ACC112 (cell line): ENCODE data around the gene VPS33A.
A peak's percentile ranks its signal among the peaks of the same experiment; 100 is the strongest.

Experiments used
- H2AFZ ChIP-seq: fragments of 200-600 bp; sonication (generic); one replicate; pipeline ENCODE4 v1.6.0; 2017; ENCODE audit warnings: antibody characterized with exemption, low read length; ENCODE audit not compliant: unreplicated experiment
- H3K27ac ChIP-seq: fragments of 200-600 bp; sonication (generic); 2 replicates; pipeline ENCODE4 v1.5.1; 2014; ENCODE audit warnings: low read depth, mild to moderate bottlenecking, antibody characterized with exemption, low read length, moderate library complexity
- H3K27me3 ChIP-seq: fragments of 200-600 bp; sonication (generic); 2 replicates; pipeline ENCODE4 v1.6.1; 2014; ENCODE audit warnings: mild to moderate bottlenecking, antibody characterized with exemption, low read length, moderate library complexity, mixed read lengths; ENCODE audit not compliant: insufficient read depth
- H3K36me3 ChIP-seq: fragments of 200-600 bp; sonication (generic); 2 replicates; pipeline ENCODE4 v1.6.1; 2016; ENCODE audit warnings: mild to moderate bottlenecking, antibody characterized with exemption, low read length, moderate library complexity, mixed read lengths; ENCODE audit not compliant: insufficient read depth
- H3K4me1 ChIP-seq: fragments of 200-600 bp; sonication (generic); one replicate; pipeline ENCODE4 v1.6.1; 2016; ENCODE audit warnings: low read length, mixed read lengths; ENCODE audit not compliant: insufficient read depth, unreplicated experiment, control insufficient read depth
- H3K4me3 ChIP-seq: fragments of 200-600 bp; sonication (generic); 2 replicates; pipeline ENCODE4 v1.5.1; 2014; ENCODE audit warnings: mild to moderate bottlenecking, low read depth, low read length
- H3K79me2 ChIP-seq: fragments of 200-600 bp; sonication (generic); one replicate; pipeline ENCODE4 v1.6.0; 2016; ENCODE audit warnings: low read length; ENCODE audit not compliant: control insufficient read depth, unreplicated experiment, insufficient read depth

Gene VPS33A

GRCh38 chr12:122266230-122266901 lies at the start of gene VPS33A:
Gene VPS33A, minus strand, starts transcription at chr12:122266494. Its CDS starts 86 bp downstream, at chr12:122266408.
- Histone ChIP-seq H2AFZ (peak within 1 kb of the TSS; percentile 68), H3K27ac (peak within 1 kb of the TSS; percentile 80), H3K79me2 (peaks cover 8% of the 10 kb centered on the region), H3K4me1 (no peaks in the 10 kb centered on the region), H3K36me3 (0 out of 2 replicates have a peak, but pooled peaks cover under 1% of the 10 kb centered on the region), H3K4me3 (peak within 1 kb of the TSS; percentile 93), H3K27me3 (no peaks in the 10 kb centered on the region)

DNA sequence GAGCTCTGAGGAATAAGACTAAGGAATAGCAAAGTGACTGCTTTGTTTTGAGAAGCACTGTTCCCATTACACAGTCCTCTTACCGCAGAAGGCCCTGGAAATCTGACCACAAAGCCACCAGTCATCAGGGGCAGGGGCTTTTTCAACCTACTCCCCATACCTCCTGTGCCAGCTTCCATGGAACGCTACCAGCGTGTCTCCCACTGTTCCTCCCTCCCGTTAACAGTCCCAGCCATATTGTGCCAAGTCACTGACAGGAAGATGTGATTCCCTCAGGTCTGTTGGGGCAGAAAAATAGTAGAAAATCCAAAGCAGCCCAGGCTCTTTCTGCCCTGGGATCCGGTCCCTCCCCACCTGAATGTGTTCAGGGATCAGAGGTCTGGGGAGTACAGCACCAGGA lies 46.6 kb upstream of the VPS33A start:
- no peaks in the 10 kb centered on the region for H3K79me2 ChIP-seq
- H2AFZ ChIP-seq, result no peak overlapping the region
- peaks cover 1% of the 10 kb centered on the region for H3K4me1 ChIP-seq
- H3K27ac ChIP-seq, result no peak overlapping the region
- H3K27me3 ChIP-seq, result no peaks in the 10 kb centered on the region
- no peak overlapping the region for H3K4me3 ChIP-seq
- peaks cover 37% of the 10 kb centered on the region for H3K36me3 ChIP-seq

- Histone ChIP-seq H3K79me2 (no peaks in the 10 kb centered on the region), H3K4me3 (no peak overlapping the region), H3K27me3 (no peaks in the 10 kb centered on the region), H3K4me1 (no peaks in the 10 kb centered on the region), H2AFZ (no peak overlapping the region), H3K27ac (no peak overlapping the region), H3K36me3 (peaks cover 25% of the 10 kb centered on the region)
Measured at GRCh38 chr12:122311696-122312095, 45.4 kb upstream of the VPS33A start.

DNA sequence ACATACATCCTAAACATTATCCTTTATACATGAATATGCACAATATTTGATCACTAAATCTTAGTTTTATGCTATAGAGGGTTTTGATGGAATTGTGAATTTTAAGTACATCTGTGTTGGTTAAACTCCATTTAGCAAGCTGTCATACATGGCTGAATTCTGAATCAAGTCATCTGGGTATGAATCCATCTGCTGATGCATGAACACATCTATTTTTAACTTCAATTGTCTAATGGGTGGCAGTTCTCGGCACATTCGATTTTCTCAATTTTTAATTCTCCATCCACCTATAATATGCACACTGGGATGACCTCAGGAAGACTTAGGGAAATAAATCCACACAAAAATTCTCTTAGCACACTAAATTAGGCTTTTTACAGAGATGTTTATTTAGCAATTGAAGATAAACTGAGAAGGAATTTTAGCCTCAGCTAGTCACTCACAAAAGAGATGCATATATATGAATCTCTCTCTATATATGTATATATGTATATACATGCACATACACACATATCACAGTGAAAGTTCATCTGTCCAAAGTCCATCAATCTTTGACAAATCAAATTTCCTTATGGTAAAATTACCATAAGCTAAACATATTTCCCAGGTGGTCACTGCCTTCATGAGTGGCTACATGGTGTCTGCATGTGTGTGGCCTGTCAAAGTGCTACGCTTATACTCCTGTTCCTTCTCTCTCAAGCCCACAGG lies 44.5 kb upstream of the VPS33A start:
- Histone ChIP-seq H3K4me1 (no peaks in the 10 kb centered on the region), H3K27ac (no peak overlapping the region), H3K79me2 (no peaks in the 10 kb centered on the region), H3K36me3 (peaks cover 24% of the 10 kb centered on the region), H3K27me3 (no peaks in the 10 kb centered on the region), H2AFZ (no peak overlapping the region), H3K4me3 (no peak overlapping the region)

GRCh38 chr12:122309564-122310121 lies 43.3 kb upstream of the VPS33A start:
- Histone ChIP-seq H3K27me3 (no peaks in the 10 kb centered on the region), H3K36me3 (peaks cover 19% of the 10 kb centered on the region), H3K4me1 (no peaks in the 10 kb centered on the region), H2AFZ (no peak overlapping the region), H3K27ac (no peak overlapping the region), H3K79me2 (no peaks in the 10 kb centered on the region), H3K4me3 (no peak overlapping the region)

GRCh38 chr12:122308811-122309210 lies 42.5 kb upstream of the VPS33A start:
- H3K27ac ChIP-seq, result no peak overlapping the region
- no peaks in the 10 kb centered on the region for H3K79me2 ChIP-seq
- peaks cover 22% of the 10 kb centered on the region for H3K36me3 ChIP-seq
- no peak overlapping the region for H3K4me3 ChIP-seq
- no peaks in the 10 kb centered on the region for H3K4me1 ChIP-seq
- no peak overlapping the region for H2AFZ ChIP-seq
- H3K27me3 ChIP-seq, result no peaks in the 10 kb centered on the region

DNA sequence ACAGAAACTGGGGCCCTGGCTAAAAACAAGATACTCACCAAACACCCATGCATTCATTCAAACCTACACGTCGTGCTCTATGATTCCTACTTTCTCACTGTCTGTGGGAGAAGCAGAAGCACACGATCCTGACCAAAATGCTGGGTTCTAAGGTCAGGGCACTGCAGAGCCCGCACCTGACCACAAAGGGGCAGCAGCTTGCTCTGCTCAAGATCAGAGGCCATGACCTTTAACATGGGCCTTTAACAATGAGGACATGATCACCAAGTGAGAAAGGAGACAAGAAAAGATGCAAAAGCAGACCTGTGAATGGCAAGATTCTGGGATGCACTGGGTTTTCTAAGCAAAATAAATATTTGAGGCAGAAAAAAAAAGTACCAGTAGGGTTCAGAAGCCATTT lies 40.1 kb upstream of the VPS33A start:
- Histone ChIP-seq H3K79me2 (no peaks in the 10 kb centered on the region), H3K4me1 (no peaks in the 10 kb centered on the region), H3K27me3 (no peaks in the 10 kb centered on the region), H3K36me3 (peaks cover 23% of the 10 kb centered on the region), H3K27ac (no peak overlapping the region), H3K4me3 (no peak overlapping the region), H2AFZ (no peak overlapping the region)

DNA sequence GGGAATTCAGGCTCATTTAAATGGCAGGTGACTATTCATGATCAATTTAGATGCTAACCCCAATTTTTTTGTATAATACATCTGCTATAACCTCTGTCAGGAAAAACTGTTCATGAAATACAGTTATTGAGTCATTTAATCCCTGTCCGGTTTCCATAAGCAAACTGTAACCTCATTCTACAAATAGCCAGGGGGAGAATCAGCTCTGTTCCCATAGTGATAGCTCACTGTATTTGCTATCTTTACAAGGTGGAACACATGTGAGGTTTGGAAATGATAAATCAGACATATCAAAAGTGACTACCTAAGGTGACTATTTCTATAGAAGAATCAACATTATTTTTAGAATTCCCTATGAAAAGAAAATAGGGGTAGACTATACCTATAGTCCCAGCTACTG lies 38.6 kb upstream of the VPS33A start:
- Histone ChIP-seq H3K4me1 (no peaks in the 10 kb centered on the region), H3K27me3 (no peaks in the 10 kb centered on the region), H3K36me3 (peaks cover 20% of the 10 kb centered on the region), H3K27ac (no peak overlapping the region), H3K4me3 (no peak overlapping the region), H3K79me2 (no peaks in the 10 kb centered on the region), H2AFZ (no peak overlapping the region)

DNA sequence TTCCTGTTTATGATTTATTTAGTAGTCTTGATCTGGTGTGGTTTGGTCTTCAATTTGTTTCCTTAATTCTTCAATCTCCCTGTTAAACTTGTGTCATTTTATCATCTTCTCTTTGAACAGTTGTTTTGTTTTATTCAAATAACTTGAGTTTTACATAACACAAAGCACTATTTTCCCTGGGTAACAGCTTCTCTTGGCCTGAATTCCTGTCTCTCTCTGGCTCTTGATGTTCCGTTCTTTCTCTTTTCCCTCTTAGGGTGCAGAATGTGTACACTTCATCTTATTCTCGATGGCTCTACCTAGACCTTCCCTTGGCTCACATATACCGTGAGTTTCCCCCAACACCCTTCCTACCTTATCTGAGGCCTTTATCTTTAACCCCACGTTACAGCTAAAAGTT lies 36.8 kb upstream of the VPS33A start:
- Histone ChIP-seq H3K27ac (no peak overlapping the region), H3K4me1 (no peaks in the 10 kb centered on the region), H3K79me2 (no peaks in the 10 kb centered on the region), H3K36me3 (peaks cover 16% of the 10 kb centered on the region), H3K4me3 (no peak overlapping the region), H3K27me3 (no peaks in the 10 kb centered on the region), H2AFZ (no peak overlapping the region)

- Histone ChIP-seq H3K36me3 (peaks cover 38% of the 10 kb centered on the region), H3K27ac (no peak overlapping the region), H3K27me3 (no peaks in the 10 kb centered on the region), H3K4me3 (no peak overlapping the region), H2AFZ (no peak overlapping the region), H3K4me1 (no peaks in the 10 kb centered on the region), H3K79me2 (no peaks in the 10 kb centered on the region)
Measured at GRCh38 chr12:122298071-122298748, 31.9 kb upstream of the VPS33A start.
